Measurements from ENCODE around the gene TDRD7. TPM values are rescaled to one million over a fixed set of nuclear protein-coding genes. Genes with fewer than 3 reads are reported as not detected.

TDRD7 gene
- total RNA-seq, 4 donors from 2014 or later, result 10.1 to 21.4 (median 18.6) TPM

GRCh38 chr9:97479496-97480159 lies 67.7 kb downstream of the TDRD7 start:
- Histone ChIP-seq H3K4me1 (peaks cover 0 to 16% (median 0%) of the 10 kb centered on the region in 3 donors), H3K36me3 (peaks cover 0 to 51% of the 10 kb centered on the region in 2 donors), H3K27ac (no peak overlapping the region), H3K4me3 (no peak overlapping the region), H3K9me3 (no peaks in the 10 kb centered on the region), H3K27me3 (no peaks in the 10 kb centered on the region)
- no peak for ATAC-seq
- TF ChIP-seq POLR2AphosphoS5 (IDR thresholded peaks at IDR 0.05), result no peak
- TF ChIP-seq POLR2A (IDR thresholded peaks at IDR 0.05), result no peak
- TF ChIP-seq EP300 (IDR thresholded peaks at IDR 0.05), result no peak
- TF ChIP-seq CTCF (IDR thresholded peaks at IDR 0.05), result no peak
- 70 to 100% methylated on average over 1 to 4 of the region's 5 CpGs for WGBS, 2 donors (ENCODE audit: low coverage in 1 of 2)

- Histone ChIP-seq H3K27ac (no peak overlapping the region), H3K4me3 (no peak overlapping the region), H3K27me3 (no peaks in the 10 kb centered on the region), H3K9me3 (no peaks in the 10 kb centered on the region), H3K36me3 (peaks cover 0 to 46% of the 10 kb centered on the region in 2 donors), H3K4me1 (peaks cover 0 to 17% (median 0%) of the 10 kb centered on the region in 3 donors)
- no peak for ATAC-seq
- TF ChIP-seq EP300 (IDR thresholded peaks at IDR 0.05) (no peak), CTCF (IDR thresholded peaks at IDR 0.05) (no peak), POLR2A (IDR thresholded peaks at IDR 0.05) (no peak), POLR2AphosphoS5 (IDR thresholded peaks at IDR 0.05) (no peak)
- 59 to 63% methylated on average over 1 of the region's 1 CpG for WGBS, 2 donors (ENCODE audit: low coverage in 1 of 2)
Measured at GRCh38 chr9:97480174-97480573, 68.3 kb downstream of the TDRD7 start.

- Histone ChIP-seq H3K27ac (no peak overlapping the region), H3K36me3 (peaks cover 0 to 43% of the 10 kb centered on the region in 2 donors), H3K4me3 (no peak overlapping the region), H3K4me1 (peaks cover 0 to 17% (median 0%) of the 10 kb centered on the region in 3 donors), H3K9me3 (no peaks in the 10 kb centered on the region), H3K27me3 (no peaks in the 10 kb centered on the region)
- WGBS, 2 donors (ENCODE audit: low coverage in 1 of 2), result 87% methylated on average over 1 of the region's 1 CpG; no CpG with 5 or more reads in 1 of the 2 donors
- no peak for TF ChIP-seq POLR2A (IDR thresholded peaks at IDR 0.05)
- no peak for TF ChIP-seq CTCF (IDR thresholded peaks at IDR 0.05)
- TF ChIP-seq EP300 (IDR thresholded peaks at IDR 0.05), result no peak
- no peak for TF ChIP-seq POLR2AphosphoS5 (IDR thresholded peaks at IDR 0.05)
- no peak for ATAC-seq
Measured at GRCh38 chr9:97480749-97481148, 68.9 kb downstream of the TDRD7 start.

GRCh38 chr9:97484134-97484533 lies 72.2 kb downstream of the TDRD7 start:
- Histone ChIP-seq H3K4me3 (no peak overlapping the region), H3K27me3 (no peaks in the 10 kb centered on the region), H3K27ac (no peak overlapping the region), H3K9me3 (peaks cover 0 to 4% (median 0%) of the 10 kb centered on the region in 3 donors), H3K36me3 (peaks cover 0 to 64% of the 10 kb centered on the region in 2 donors), H3K4me1 (peaks cover 0 to 17% (median 0%) of the 10 kb centered on the region in 3 donors)
- 88 to 92% methylated on average over 1 of the region's 1 CpG for WGBS, 2 donors (ENCODE audit: low coverage in 1 of 2)
- TF ChIP-seq CTCF (IDR thresholded peaks at IDR 0.05), result no peak
- no peak for TF ChIP-seq POLR2AphosphoS5 (IDR thresholded peaks at IDR 0.05)
- TF ChIP-seq POLR2A (IDR thresholded peaks at IDR 0.05), result no peak
- TF ChIP-seq EP300 (IDR thresholded peaks at IDR 0.05), result no peak
- ATAC-seq, result no peak

GRCh38 chr9:97487107-97487506 lies 75.2 kb downstream of the TDRD7 start:
- TF ChIP-seq CTCF (IDR thresholded peaks at IDR 0.05) (no peak), POLR2A (IDR thresholded peaks at IDR 0.05) (no peak), POLR2AphosphoS5 (IDR thresholded peaks at IDR 0.05) (no peak), EP300 (IDR thresholded peaks at IDR 0.05) (no peak)
- no peak overlapping the region for H3K4me3 ChIP-seq
- peaks cover 0 to 43% of the 10 kb centered on the region in 2 donors for H3K36me3 ChIP-seq
- WGBS, 2 donors (ENCODE audit: low coverage in 1 of 2), result 68 to 94% methylated on average over 2 of the region's 2 CpGs
- peaks cover 0 to 22% (median 8%) of the 10 kb centered on the region in 3 donors for H3K4me1 ChIP-seq
- ATAC-seq, result no peak
- no peaks in the 10 kb centered on the region for H3K27me3 ChIP-seq
- H3K27ac ChIP-seq, result no peak overlapping the region
- peaks cover 0 to 4% (median 0%) of the 10 kb centered on the region in 3 donors for H3K9me3 ChIP-seq
